Inflammatory macrophage treated with lipopolysaccharide for 4 hours (primary cell): ENCODE measurements around the gene FAR2.
A peak's percentile ranks its signal among the peaks of the same experiment; 100 is the strongest.
"Not testable (repeated sequence)": the region's sequence is repeated elsewhere in the genome, so short reads cannot be mapped to it uniquely, and the experiment has no call there.

Source experiments
- DNase-seq: peaks from one replicate; pipeline ENCODE4 v3.0.0-alpha.2; 2020

The FAR2 gene

GRCh38 chr12:29148911-29149690 is at the start of gene FAR2:
TSS of gene FAR2 (plus strand) at chr12:29149278. CDS start at chr12:29270450, 121,172 bp downstream.
- peak; percentile 72 for DNase-seq

GRCh38 chr12:29102741-29103140 is 46.3 kb upstream of the FAR2 start:
- DNase-seq, result peak; percentile 13

- DNase-seq, result peak; percentile 93
Measured at GRCh38 chr12:29103539-29103974, 45.5 kb upstream of the FAR2 start.

GRCh38 chr12:29104516-29104915 is 44.6 kb upstream of the FAR2 start:
- peak; percentile 82 for DNase-seq

- peak; percentile 11 for DNase-seq
Measured at GRCh38 chr12:29110506-29111442, 38.3 kb upstream of the FAR2 start.

- no peak for DNase-seq
Measured at GRCh38 chr12:29113101-29113500, 36.0 kb upstream of the FAR2 start.

GRCh38 chr12:29116414-29116813 is 32.7 kb upstream of the FAR2 start:
- no peak for DNase-seq

- DNase-seq, result peak; percentile 23
Measured at GRCh38 chr12:29131539-29131938, 17.5 kb upstream of the FAR2 start.

GRCh38 chr12:29132316-29132715 is 16.8 kb upstream of the FAR2 start:
- no peak for DNase-seq

GRCh38 chr12:29133181-29133580 is 15.9 kb upstream of the FAR2 start:
- no peak for DNase-seq

GRCh38 chr12:29133680-29134079 is 15.4 kb upstream of the FAR2 start:
- DNase-seq, result no peak

GRCh38 chr12:29138256-29138655 is 10.8 kb upstream of the FAR2 start:
- DNase-seq, result not testable (repeated sequence)

GRCh38 chr12:29138855-29139254 is 10.2 kb upstream of the FAR2 start:
- not testable (repeated sequence) for DNase-seq

GRCh38 chr12:29145372-29146170 is 3.5 kb upstream of the FAR2 start:
- DNase-seq, result no peak

- DNase-seq, result no peak
Measured at GRCh38 chr12:29146196-29146595, 2.9 kb upstream of the FAR2 start.

- DNase-seq, result peak; percentile 45
Measured at GRCh38 chr12:29147731-29148595, 1.1 kb upstream of the FAR2 start.

- DNase-seq, result peak; percentile 42
Measured at GRCh38 chr12:29148596-29148910, 525 bp upstream of the FAR2 start.

- no peak for DNase-seq
Measured at GRCh38 chr12:29149691-29150281, 708 bp downstream of the FAR2 start.

GRCh38 chr12:29150462-29150861 is 1.4 kb downstream of the FAR2 start:
- no peak for DNase-seq

GRCh38 chr12:29152223-29152868 is 3.3 kb downstream of the FAR2 start:
- peak; percentile 59 for DNase-seq
